GM18867 (cell line): ENCODE results near the gene RNF38.
"Not testable (repeated sequence)": the region's sequence is repeated elsewhere in the genome, so short reads cannot be mapped to it uniquely, and the experiment has no call there.

Experiments
- ATAC-seq: cut with Tn5 transposase; IDR thresholded peaks from one replicate; pipeline ENCODE4 v1.9.1; 2021; ENCODE audit warnings: mild to moderate bottlenecking, moderate library complexity; ENCODE audit not compliant: unreplicated experiment

RNF38 gene

DNA sequence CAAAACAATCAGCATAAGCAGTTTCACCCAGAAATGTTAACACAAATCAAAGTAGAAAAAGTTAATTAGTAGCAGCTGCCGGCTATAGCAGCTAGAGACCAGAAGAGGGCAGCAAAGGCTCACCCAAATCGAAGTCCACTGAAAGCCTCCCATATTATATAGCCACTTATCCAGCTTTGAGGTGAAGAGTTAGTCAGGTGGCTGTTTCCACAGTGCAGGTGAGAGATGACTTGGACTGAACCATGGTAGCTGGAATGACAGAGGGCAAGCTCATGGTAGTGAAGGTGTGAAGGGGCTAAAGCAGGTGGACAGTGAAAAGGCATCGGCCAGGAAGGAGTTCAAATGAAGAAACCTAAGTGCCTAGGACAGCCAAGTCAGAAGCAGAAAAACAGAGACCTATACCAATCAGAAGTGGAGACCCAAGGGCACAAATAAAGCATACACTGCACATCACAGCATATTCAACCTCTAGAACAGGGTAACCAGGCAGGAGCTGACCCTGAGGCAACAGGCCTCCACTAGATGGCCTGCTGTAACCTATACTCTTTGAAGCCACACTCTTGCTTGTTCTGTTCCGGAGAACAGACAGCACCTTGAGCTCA, 7.2 kb upstream of the RNF38 start:
- ATAC-seq, result peak; percentile 56

DNA sequence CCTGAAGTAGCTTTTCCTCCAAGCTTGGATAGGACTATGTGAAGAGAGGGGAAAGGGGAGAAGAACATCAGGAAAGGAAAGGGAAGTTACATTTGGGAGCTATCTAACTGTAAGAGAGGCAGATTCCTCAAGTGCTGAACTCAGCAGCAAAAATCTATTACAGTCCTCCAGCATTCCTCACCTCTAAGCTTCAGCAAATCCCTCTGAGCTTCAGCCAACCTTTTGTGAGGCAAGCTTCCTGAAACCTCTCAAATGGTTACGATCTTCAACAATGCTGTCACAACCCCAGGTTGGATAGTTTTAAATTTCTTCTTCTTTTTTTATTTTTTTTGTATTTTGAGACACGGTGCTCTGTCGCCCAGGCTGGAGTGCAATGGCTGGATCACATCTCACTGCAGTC, 2.5 kb upstream of the RNF38 start:
- ATAC-seq, result no peak

DNA sequence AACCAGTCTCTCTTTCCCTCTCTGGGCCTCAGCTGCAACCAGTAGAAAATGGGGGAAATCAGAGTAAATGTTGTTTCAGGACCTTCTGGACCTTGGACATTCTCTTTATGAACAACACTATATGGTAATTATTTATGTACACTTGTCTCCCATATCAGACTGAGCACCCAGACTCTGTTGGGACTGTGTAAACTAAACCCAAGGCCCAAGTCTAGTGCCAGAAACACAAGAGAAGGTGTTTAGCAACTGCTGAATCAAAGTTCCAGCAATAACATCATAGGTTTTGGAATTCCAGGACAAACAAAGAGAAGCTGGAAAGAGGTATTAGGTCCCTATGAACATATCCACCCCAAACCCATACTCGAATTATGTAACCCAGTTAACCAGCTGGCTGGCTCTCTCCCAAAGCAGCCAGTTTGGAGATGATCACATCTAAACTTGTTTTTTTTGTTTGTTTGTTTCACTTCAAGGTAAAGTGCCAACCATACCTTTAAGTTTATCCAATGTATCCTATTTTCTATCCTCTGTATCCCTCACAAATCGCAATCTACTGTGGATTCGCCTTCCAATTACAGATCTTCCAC, 1.9 kb upstream of the RNF38 start:
- ATAC-seq, result no peak

DNA sequence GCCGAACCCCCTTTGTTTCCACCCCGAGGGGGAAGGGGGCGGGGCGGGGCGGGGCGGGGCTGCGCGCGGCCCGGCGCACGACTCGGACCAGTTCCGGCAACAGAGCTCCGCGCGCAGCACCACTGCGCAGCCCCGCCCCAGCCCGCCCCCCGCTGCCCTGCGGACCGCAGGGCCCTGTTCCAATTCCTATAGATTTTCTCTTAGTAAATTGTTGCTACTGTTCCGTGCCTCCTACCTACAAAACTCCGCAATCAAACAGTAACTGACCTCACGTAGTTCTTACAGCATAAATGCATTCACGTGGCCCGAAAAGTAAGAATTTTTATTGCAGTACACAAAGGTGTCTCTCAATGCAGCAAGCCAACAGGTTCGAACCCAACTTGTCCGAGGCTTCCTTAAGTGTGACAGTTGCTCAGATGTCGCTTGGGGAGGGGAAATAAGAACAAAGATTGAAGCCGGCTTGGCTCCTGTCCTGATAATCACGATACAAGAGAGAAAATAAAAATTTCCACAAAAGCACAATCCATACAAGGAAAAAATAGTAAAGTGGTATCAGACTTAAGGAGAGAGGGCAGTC, 1.2 kb upstream of the RNF38 start:
- ATAC-seq, result peak; percentile 68

DNA sequence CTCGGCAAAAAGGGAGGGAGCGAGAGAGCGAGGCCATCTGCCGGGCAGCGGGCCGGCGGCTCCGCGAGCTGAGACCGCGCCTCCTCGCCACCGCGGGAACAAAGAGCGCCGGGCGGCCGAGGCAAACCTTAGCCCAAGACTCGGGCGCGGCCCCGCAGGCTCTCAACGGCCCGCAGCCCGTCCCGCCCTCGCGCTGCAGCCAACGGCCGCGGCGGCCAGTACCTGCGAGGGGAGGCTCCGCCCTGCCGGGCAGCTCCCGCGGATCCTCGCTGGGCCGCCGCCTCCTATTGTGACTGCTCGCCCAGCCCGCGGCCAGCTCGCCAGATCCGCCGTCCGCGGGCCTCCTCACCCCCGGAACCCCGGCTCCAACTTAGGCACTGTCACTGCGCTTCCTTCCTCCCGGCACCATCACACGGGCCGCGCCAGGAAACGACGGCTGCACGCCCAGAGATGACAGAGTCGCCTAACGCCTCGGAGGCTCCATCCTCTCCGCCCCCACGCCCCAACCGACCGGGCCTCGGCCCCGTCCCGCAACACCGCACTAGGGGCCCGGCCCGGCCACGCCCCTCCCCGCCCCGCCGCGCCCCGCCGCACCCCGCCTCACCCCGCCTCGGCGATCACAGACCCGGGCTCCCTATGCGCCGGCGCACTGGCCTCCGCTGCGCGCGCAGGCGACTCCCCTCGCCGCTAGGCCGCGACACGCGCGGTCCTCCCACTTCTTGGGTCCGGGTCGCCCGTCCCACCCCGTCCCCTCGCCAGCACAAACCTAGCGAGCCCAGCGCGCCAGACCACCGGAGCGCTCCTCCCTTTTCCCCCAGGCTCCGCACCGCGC, 479 bp upstream of the RNF38 start:
- peak; percentile 72 for ATAC-seq

DNA sequence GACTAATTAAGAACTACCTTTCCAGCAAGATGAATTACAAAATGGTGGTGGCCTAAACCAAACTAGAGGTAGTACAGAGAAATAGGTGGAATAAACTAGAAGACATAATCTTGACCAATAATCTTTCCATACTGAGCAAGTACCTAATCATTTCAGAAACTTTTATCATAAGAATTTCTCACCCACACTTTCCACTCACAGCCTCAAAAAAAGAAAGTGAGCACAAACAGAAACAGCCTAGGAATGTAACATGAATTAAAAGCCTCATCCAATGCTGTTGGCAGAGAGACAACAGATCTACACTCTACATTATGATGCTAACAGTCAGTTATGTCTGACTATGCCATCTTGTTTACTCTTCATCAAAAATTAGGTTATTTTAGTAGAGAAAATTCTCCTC, 1.3 kb downstream of the RNF38 start:
- ATAC-seq, result no peak

DNA sequence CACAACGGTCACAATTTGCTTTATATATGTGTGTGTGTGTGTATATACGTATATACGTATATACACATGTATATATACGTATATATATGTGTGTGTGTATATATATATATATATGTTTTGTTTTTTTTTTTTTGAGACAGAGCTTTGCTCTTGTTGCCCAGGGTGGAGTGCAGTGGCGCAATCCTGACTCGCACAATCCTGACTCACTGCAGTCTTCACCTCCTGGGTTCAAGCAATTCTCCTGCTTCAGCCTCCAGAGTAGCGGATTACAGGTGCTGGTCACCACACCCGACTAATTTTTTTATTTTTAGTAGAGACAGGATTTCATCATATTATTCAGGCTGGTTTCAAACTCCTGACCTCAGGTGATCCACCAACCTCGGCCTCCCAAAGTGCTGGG, 3.1 kb downstream of the RNF38 start:
- no peak for ATAC-seq

DNA sequence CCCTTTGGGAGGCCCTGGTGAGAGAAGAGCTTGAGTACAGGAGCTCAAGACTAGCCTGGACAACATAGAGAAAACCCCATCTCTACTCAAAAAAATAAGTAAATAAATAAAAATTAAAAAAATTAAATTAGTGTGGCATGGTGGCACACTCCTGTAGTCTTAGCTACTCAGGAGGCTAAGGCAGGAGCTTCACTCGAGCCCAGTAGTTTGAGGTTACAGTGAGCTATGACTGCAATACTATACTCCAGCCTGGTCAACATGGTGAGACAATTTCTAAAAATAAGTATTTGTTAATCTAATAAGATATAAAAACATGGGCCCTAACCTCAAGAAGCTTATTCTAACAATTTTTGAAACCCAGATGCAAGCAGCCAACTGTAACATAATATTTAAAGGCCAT, 7.6 kb downstream of the RNF38 start:
- ATAC-seq, result no peak

DNA sequence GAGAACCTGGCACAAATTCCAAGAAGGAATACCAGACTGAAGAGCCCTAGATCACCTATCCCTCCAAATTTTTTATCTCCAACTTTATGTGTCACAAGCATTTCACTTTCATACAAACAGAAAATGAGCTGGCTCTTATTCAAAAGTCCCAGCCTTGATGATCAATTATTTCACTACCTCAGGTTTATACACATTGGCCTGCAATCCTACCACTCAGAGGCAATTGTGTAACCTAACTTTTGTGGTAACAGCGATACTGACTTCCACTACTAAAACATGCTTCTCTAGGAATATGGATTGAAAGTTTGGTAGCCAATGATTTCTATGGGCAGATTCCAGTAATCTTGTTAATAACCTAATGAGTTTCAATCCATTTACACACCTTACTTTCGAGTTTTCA, 10.5 kb downstream of the RNF38 start:
- no peak for ATAC-seq

DNA sequence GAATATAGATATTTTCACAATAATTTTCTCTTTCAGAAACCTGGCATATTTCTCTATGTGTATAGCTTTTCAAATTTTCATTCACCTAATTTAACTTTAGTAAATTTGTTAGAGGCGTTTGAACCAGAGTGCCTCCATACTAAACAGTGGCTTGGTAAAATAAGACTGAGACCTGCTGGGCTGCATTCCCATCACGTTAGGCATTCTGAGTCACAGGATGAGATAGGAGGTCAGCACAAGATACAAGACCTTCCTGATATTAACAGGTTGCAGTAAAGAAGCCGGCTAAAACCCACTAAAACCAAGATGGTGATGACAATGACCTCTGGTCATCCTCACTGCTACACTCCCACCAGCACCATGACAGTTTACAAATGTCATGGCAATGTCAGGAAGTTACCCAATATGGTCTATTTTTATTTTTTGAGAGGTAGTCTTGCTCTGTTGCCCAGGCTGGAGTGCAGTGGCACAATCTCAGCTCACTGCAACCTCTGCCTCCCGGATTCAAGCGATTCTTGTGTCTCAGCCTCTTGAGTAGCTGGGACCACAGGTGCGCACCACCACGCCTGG, 13.6 kb downstream of the RNF38 start:
- not testable (repeated sequence) for ATAC-seq

DNA sequence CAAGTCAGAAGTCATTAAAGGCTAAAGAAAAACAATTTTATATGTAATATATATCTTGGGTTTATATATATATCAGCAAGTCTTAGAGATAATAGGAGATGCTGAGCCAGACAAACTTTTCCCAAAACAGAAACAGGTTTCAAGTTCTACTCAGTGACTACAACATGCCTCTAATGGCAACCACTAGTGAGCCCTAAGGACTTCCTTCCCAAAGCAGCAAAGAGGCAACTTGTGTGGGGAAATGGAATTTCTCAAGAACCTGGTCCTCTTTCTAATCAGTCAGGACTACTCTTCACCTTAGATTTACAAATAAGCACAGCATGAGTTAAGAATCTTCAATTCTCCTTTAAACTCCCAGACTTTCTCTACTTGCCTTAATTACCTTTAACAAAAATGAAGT, 17.6 kb downstream of the RNF38 start:
- no peak for ATAC-seq

DNA sequence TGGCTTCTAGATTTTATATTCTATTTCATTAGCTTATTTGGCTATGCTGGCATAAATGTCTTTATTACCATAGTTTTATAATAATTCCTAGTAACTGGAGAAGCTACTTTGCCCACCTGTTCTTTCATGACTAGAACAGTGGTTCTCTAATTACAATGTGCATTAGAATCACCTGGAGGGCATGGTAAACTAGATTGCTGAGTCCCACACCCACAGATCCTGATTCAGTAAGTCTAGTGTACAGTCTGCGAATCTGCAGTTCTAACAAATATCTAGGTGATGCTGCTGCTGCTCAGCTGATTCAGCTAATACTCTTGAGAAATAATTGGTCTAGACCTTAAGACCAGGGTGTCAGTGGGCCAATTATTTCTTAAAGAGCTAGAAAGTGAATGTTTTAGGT, 35.5 kb downstream of the RNF38 start:
- ATAC-seq, result no peak

DNA sequence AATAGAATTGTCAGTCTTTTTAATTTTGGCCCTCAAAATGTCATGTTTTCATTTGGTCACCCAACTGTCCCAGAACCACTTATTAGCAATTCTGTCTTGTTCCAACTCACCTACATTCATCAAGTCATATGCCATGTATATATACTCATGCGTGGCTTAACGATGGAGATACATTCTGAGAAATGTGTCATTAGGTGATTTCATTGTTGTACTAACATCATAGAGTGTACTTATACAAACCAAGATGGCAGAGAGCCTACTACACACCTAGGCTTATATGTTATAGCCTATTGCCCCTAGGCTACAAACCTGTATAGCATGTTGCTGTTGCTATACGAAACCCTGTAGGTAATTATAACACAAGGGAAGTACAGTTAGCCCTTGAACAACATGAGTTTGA, 36.6 kb downstream of the RNF38 start:
- no peak for ATAC-seq

DNA sequence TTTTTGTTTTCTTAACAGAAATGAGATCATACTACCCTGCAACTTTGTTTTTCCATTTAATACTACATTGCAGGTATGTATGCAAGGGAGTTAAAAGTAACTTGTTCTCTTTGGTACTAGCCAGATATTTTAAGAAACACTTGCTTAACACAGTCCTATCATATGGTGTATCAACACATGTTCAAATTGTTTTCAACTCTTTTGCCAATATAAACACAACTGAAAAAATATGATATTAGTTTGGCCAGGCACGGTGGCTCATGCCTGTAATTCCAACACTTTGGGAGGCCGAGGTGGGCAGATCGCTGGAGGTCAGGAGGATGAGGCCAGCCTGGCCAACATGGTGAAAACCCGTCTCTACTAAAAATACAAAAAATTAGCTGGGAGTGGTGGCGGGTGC, 41.6 kb downstream of the RNF38 start:
- ATAC-seq, result no peak

DNA sequence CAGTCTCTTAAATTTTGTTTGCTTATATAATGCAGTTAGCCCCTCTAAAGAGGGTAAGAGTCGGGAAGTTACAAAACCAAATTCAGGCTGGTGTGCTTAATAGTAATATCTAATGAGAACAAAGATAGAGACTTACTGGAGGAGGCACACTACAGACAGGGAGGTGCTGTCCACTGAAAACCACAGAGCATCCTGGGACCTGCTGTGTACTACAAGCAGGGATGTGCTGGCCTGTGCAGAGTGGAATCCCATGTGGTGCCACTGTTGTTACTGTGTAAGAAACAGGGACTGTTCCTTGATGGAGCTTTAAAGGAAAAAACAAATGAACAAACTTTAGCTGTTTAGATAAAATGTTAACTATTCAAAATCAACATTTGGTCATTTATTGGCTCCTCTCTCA, 42.4 kb downstream of the RNF38 start:
- ATAC-seq, result no peak

DNA sequence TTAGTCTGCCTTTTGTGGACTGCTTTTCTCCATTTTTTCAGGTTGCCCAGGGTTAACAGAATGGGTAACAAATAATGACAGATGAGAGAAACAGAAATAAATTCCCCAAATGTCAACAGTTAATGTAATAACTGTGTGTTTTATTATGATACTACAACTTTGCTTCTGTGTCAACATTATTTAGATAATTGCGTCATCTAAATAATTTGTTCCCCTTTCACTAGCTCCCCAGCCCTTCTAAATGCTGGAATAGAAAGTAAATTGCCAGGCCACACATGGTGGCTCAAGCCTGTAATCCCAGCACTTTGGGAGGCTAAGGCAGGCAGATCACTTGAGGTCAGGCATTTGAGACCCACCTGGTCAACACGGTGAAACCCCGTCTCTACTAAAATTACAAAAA, 53.5 kb downstream of the RNF38 start:
- no peak for ATAC-seq

DNA sequence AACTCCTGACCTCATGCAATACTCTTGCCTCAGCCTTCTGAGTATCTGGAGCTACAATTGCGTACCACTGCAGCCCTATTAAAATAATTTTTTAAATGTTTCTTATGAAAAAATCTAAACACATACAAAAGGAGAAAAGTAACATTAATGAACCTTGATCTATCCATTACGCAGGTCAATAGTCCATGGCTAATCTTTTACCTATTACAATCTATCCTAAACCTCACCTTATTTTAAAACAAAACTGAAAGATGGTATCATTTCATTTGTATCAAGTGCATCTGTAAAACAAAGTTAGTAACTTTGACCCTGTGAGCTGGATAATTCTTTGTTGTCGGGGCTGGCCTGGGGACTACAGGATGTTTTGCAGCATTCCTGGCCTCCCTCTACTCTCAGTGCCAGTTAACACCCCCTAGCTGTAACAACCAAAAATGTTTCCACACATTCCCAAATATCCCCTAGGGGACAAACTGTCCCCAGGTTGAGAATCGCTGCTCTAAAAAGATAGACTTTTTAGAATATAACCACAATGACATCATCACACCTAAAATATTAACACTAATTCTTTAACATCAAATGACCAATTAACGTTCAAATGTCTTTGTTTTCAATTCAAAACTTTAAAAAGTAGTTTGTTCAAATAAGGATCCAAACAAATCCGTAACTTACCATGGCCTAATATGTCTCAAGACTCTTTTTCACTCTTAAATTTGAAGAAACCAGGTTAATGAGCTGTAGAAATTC, 54.8 kb downstream of the RNF38 start:
- ATAC-seq, result no peak

DNA sequence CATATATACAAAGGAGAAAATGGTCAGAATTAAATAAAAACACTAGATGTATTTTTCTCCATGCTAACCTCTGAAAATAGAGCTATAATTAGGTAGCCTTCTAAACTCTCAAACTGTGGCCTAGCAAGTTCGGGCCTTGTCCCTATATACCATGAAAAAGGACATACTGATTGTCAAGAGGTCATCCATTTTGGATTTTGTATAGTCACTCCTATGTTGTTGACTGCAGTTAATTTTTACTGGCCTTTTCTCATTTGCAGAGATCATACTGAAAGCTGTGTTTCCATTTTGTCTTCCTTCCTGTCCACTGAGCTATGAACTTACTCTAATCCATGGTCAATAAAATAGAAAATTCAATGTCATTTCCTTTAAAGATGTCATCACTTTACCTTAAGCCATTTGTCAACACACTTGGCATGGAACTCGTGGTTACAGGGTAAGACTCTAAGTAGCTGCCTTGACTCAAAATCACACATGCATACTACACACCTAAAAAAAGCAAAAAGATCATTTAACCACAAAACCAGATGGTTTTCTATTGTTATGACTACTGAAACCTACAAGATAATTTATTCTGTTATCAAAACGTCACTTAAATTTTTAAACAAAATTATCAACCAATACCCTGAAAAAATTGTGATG, 58.0 kb downstream of the RNF38 start:
- peak; percentile 44 for ATAC-seq

DNA sequence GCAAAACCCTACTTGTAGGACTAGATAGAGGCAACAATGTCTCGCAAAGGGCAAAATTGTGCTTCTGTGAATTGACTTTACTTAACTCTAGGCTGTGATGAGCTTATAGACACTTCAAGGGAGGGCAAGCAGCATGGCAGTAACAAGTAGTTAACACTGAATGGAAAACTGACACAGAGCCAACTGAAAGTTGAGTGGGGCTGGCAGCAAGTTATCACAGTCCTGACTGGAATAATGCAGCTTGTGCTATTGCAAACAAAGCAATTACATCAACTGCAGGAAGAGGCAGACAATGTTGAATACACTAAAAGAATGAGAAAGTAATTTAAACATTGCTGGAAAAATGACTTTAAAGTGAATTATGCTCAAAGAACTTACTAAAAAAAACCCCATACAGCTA, 62.2 kb downstream of the RNF38 start:
- ATAC-seq, result no peak

DNA sequence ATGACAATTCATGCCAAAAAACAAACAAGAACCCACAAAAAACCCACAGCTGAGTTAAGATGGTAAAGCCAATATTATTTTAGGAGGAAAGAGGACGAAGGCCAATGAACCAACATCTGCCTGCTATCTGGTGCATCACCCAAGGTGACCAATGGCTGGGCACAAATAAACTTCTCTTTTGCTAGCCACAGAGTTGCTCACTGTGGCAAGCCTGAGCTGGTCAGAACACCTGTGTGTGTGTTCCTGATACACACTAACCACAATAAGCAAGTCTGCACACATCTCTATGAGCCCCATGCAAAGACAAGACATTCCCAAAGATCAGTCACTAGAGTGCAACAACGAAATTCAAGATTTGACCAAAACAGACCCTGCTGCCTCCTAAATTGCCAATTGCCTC, 63.1 kb downstream of the RNF38 start:
- ATAC-seq, result no peak
